Femur (tissue), 1 donor: ENCODE results near the gene OR5P2.
"Not testable (repeated sequence)": the region's sequence is repeated elsewhere in the genome, so short reads cannot be mapped to it uniquely, and the experiment has no call there.

Experiments used
- DNase-seq: peaks from one replicate; pipeline ENCODE4 v3.0.0-alpha.2; 2017

The OR5P2 gene

GRCh38 chr11:7796842-7797241 lies at the start of gene OR5P2:
Gene OR5P2 (minus strand): TSS chr11:7796942. CDS start chr11:7796942, 0 bp downstream.
- DNase-seq = no peak

- no peak for DNase-seq
Measured at GRCh38 chr11:7846003-7846402, 49.3 kb upstream of the OR5P2 start.

GRCh38 chr11:7844986-7845385 lies 48.2 kb upstream of the OR5P2 start:
- DNase-seq = no peak

DNA sequence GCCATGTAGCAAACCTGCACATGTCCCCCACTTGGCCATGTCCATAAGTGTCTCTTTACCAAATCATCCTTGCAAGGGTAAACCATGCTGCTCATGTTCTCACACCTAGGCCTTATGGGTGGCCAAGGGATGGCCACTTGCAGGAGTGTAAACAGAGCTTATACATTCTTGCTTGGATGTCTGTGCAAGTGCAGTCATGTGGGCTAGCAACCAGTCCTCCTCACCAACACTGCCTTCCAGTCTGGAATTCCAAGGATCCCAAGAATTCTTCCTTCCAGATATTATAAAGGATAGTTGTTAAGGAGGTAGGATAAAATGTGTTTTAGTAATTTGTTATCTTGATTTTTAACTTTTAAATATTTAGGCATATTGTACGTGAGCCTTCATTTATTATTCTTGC lies 47.8 kb upstream of the OR5P2 start:
- no peak for DNase-seq

DNA sequence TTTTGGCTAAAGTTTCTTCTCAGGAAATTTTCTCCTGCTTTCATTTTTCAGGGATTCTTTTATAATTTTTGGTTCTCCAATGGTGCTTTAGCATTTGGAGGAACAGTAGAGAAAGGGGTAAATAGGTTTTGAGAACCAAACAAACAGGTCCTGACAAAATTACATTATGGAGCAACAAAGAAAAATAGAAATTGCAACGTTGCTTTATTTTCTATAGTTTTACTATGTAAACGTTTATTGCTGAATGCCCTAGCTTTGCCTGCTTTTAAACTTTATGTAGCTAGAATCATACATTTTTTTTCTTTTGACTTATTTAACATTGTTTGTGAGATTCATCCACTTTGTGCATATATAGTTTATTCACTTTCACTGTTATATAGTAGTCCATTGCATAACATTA lies 43.8 kb upstream of the OR5P2 start:
- DNase-seq = no peak

GRCh38 chr11:7833527-7833926 lies 36.8 kb upstream of the OR5P2 start:
- DNase-seq = no peak

DNA sequence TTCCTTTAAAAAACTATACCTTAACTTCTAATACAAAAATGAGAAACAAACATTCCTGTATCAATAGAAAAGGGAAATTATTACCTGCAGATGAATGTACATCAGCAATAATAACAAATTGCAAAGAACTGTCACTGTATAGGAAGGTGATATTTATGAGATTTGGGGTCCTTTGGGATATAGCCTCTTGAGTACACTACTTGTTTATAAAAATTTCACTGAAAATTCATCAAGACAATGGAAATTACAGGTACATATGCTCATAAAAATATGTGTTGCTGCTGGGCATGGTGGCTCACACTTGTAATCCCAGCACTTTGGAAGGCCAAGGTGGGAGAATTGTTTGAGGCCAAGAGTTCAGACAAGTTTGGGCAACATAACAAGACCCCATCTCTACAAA lies 34.0 kb upstream of the OR5P2 start, which contains the start of gene OR5P3:
OR5P3 (minus strand) TSS at position 101 of the 400 bp plus-strand sequence.
- DNase-seq = no peak

DNA sequence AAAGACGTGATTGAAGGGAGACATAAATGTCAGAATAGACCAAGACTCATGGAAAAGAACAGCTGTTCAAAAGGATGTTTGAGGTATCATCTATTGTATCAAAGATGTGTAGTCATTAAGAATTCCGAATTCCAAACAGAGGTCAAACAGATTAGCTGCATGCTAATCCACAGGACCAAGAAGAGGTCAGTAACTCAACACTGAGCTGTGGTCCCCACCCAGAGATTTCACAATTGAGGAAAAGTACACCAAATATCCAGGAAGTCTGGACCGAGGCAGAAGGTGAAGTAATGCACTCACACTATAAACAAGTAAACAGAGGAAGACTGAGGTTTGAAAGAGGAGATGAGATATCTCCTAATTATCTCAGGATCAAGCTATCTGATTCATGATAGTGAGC lies 29.6 kb upstream of the OR5P2 start:
- DNase-seq = no peak

- not testable (repeated sequence) for DNase-seq
Measured at GRCh38 chr11:7820417-7820816, 23.7 kb upstream of the OR5P2 start.

DNA sequence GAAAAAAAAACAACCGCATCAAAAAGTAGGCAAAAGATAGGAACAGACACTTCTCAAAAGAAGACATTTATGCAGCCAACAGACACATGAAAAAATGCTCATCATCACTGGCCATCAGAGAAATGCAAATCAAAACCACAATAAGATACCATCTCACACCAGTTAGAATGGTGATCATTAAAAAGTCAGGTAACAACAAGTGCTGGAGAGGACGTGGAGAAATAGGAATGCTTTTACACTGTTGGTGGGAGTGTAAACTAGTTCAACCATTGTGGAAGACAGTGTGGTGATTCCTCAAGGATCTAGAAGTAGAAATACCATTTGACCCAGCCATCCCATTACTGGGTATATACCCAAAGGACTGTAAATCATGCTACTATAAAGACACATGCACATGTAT lies 18.2 kb upstream of the OR5P2 start:
- not testable (repeated sequence) for DNase-seq

DNA sequence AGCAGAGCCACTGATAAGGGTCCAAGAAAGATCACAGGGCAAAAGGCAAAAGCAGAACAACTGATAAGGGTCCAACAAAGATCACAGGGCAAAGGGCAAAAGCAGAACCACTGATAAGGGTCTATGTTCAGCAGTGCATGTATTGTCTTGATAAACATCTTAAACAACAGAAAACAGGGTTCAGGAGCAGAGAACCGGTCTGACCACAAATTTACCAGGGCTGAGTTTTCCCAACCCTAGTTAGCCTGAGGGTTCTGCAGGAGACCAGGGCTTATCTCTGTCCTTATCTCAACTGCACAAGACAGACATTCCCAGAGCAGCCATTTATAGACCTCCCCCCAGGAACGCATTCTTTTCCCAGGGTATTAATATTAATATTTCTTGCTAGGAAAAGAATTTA lies 13.6 kb upstream of the OR5P2 start:
- DNase-seq = not testable (repeated sequence)

DNA sequence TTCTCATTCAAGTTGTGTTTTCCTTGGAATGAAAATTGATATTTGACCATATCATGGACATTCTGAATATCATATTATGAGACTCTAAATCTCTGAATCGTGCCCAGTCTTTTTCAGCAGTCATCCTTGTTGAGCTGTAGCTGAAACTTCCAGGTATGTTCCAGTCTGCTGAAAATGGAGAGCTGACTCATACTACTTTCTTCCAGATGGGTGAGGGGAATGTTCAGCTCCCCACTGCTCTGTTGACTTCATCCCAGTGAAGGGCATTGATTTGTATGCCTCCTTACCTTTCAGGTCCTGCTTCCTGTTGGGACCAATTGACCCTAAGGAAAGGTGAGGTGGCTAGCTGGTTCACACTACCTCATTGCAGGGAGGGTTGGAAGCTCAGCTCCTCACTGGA lies 3.5 kb downstream of the OR5P2 start:
- DNase-seq = no peak

DNA sequence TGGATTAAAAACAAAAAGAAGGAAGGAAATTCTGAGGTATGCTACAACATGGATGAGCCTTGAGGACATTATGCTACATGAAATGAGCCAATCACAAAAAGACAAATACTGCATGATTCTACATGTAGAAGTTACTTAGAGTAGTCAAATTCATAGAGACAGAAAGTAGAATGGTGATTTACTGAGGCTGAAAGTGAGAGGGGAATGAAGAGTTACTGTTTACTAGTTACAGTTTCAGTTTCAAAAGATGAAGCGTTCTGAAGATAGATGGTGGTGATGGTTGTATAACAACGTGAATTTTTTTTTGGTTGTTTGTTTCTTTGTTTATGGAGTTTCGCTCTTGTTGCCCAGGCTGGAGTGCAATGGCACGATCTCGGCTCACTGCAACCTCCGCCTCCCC lies 9.5 kb downstream of the OR5P2 start:
- no peak for DNase-seq

- no peak for DNase-seq
Measured at GRCh38 chr11:7775689-7776088, 21.1 kb downstream of the OR5P2 start.

DNA sequence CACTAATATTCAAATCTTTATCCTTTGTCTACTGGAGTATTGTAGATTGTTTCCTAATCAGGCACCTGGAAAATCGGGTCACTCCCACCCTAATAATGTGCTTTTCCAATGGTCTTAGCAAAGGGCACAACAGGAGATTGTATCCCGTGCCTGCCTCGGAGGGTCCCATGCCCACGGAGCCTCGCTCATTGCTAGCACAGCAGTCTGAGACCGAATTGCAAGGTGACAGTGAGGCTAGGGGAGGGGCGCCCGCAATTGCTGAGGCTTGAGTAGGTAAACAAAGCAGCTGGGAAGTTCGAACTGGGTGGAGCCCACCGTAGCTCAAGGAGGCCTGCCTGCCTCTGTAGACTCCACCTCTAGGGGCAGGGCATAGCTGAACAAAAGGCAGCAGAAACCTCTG lies 32.4 kb downstream of the OR5P2 start:
- DNase-seq = not testable (repeated sequence)

GRCh38 chr11:7759010-7759409 lies 37.7 kb downstream of the OR5P2 start:
- no peak for DNase-seq

DNA sequence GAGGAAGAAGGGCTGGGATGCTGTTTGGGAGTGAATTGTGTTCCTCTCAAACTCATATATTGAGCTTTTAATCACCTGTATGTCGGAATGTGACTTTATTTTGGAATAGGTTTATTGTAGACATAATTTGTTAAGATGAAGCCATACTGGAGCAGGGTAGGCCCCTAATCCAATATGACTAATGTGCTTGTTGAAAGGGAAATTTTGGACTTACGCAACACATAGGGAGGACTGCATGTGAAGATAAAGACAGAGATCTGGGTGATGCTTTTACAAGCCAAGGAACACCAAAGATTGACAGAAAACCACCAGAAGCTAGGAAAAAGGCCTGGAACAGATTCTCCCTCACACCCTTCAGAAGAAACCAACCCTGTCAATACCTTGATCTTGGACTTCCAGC lies 47.3 kb downstream of the OR5P2 start:
- DNase-seq = no peak
